HG02885 (cell line): Measurements from ENCODE around the gene PRR36.
"Not testable (repeated sequence)": the region's sequence is repeated elsewhere in the genome, so short reads cannot be mapped to it uniquely, and the experiment has no call there.

ENCODE experiments used
- ATAC-seq: cut with Tn5 transposase; IDR thresholded peaks from one replicate; pipeline ENCODE4 v1.9.1; 2021; ENCODE audit warnings: mild to moderate bottlenecking; ENCODE audit not compliant: unreplicated experiment, poor library complexity

The PRR36 gene

DNA sequence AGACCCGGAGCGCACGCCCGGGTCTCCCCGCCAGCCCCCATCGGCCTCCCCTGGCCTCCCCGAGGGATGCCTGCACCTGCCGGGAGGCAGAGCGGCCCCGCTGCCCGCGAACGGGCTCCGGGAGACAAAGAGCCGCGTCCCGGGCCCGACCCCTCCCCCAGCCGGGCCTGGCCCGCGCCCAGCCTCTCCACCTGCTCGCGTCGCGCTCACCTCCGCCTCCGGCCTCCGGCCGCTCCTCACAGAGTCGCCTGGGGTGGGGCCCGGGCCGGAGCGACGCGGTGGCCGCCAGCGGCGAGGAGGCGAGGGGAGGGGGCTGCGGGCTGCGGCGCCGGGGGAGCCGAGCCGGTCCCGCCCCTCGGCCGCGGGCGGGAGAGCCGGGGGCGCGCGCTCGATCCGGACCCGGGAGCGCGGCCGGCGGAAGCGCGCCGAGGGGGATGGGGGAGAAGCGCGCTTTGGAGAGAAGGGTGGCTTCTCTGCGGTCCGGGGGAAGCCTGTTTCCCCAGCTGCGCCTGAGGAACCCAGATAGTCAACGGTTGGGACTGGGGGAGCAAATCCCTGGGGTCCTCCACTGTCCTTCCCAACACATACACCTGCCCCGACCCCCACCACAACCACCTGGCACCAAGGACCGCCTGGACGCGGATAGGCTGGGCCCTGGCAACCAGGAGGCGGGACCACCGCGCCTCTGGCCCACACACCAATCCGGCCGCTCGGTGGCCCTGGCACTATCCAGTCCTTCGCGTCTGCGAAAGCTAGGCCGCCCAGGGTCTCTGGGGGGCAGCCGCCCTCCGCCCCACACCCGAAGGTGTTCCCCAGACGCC lies at the start of gene PRR36:
PRR36 (minus strand) TSS at position 315 of the 821 bp plus-strand sequence. CDS start 701 bp downstream, outside the sequence.
- ATAC-seq: no peak

DNA sequence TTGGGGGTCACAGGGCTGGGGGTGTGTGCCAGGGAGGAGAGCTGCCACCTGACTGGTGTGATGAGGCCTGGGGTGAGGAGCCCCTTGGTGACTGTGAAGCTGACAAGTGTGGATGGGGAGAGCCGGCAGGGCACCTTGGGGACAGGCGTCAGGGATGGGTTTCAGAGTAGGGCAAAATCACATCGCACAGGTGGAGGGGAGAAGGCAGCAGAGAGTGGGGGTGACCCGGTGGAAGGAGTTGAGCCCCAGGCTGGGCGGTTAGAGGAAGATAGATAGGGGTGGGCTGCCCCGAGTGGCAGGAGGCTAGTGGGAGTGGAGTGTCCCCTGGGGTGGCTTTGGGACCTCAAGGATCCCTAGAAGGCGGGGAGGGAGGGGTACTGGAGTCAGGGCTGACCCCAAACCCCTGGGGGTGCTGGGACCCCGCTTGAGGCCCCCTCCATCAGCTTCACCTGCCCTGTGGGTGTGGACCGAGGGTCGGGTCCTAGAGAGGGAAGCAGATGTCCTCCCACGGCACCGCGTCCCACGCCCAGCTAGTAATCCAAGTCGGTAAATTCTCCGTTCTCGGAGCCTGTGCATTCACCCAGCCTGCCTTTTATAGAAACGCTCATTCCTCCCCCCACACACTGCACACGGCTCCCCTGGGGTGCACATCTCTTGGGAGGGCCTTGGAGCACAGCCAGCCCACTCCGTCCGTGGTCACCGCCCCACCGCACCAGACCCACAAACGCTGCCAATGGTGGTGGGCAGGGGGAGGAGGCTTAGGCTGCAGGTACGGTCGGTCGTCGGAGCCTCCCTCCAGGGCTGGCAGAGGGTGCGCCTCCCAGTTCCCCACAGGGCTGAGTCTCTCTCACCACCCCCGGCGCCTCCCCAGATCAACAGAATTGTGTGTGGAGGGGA lies 49.4 kb upstream of the PRR36 start:
- ATAC-seq: no peak

DNA sequence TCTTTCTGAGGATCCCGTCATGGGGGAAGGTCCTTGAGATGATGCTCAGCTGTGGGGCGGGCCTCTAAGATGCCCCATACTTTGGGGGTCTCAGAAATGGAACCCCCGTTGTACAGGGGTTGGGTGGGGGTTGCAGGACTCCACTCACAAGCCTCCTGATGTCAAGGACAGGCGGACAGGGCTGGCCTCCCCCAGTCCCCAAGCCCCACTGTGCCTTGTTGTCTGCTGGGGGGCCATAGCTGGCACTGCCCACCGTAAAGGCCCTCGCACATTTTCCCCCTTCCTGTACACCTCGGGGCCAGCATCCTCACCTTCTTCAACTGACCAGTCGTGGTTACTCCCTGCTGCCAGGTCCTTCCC lies 48.6 kb upstream of the PRR36 start:
- no peak for ATAC-seq

- no peak for ATAC-seq
These were observed 48.0 kb upstream of the PRR36 start for GRCh38 chr19:7921967-7922835.

GRCh38 chr19:7921302-7921966 lies 47.2 kb upstream of the PRR36 start:
- ATAC-seq: no peak

- ATAC-seq: peak; percentile 54
These were observed 46.5 kb upstream of the PRR36 start for GRCh38 chr19:7920519-7921301.

- ATAC-seq: peak; percentile 59
These were observed 45.7 kb upstream of the PRR36 start, which contains the start of gene SNAPC2 for GRCh38 chr19:7919610-7920518. Gene SNAPC2, plus strand, starts transcription at chr19:7920338. Its CDS starts 29 bp downstream, at chr19:7920367.

DNA sequence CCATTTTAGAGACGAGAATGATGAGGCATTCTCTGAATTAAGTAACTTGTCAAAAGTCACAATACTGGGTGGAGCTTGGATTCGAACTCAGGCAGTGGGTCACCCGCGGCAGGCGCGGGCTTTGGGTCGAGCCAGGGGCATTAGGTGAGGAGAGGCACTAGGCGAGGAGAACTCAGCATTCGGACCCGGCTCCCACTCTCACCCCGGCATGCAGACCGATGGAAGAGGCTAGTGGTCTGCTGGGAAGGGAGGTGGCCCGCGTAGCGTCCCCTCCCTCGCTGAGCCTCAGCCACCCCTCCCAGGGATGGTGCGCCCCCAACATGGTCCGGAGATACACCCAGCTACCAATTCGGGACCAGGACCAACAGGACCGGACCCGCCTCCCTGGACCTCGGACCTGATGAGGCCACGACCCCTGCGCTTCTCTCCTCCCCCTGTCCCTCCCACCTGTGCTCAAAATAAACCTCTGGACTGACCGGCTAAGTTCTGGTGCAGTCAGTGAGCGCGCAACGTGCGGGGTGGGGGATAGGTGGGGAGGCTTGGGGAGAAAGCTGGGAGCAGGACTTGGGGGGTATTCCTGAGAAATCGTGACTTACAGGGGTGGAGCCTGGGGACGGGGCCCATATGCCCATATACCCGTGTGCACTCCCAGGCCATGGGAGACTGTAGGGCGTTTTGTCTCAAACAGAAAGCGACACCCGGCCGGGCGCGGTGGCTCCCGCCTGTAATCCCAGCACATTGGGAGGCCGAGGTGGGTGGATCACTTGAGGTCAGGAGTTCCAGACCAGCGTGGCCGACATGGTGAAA lies 44.6 kb upstream of the PRR36 start:
- no peak for ATAC-seq

DNA sequence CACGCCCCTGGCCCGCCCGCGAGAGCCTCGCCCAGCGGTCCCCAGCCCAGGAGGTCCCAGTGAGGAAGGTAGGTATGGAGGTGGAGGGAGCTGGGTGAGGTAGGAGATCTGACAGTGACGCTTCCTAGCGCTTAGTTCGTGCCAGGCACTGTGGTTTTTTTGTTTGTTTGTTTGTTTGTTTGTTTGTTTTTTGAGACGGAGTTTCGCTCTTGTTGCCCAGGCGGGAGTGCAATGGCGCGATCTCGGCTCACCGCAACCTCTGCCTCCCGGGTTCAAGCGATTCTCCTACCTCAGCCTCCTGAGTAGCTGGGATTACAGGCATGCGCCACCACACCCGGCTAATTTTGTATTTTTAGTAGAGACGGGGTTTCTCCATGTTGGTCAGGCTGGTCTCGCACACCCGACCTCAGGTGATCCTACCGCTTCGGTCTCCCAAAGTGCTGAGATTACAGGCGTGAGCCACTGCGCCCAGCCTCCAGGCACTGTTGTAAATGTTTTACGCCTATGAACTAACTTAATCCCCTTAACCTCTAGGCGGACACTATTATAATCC lies 43.9 kb upstream of the PRR36 start:
- ATAC-seq: not testable (repeated sequence)

DNA sequence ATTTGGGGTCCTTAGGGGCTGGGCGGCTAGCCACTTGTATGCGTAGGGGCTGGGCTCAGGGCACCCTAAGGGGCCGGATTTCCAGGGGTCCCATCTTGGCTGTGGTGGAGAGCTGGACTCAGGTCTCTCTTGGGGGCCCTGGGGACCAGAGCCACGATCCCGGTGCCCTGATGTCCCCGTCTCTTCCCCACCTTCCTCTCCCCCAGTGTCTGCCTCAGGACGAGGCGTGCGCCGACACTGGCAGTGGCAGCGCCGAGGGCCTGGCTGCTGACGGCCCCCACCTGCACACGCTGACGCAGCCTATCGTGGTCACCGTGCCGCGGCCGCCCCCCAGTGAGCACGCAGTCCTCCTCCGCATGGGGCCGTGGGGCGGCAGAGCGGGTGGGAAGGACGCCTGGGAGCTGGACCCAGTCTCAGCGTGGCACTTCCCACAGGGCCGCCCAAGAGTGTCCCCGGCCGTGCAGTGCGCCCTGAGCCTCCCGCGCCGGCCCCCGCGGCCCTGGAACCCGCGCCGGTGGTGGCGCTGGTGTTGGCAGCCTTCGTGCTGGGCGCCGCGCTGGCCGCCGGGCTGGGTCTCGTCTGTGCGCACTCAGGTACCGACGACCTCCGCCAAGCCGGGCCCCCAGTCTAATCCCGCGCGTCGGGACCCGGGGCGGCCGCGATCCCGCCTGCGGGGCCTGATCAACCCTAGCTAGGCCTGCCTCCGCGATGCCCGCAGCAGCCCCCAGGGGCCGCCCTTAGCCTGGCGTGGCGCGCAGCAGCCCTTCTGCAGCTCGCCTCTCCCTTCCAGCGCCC lies 43.3 kb upstream of the PRR36 start:
- ATAC-seq: no peak

GRCh38 chr19:7916955-7917266 lies 42.7 kb upstream of the PRR36 start:
- no peak for ATAC-seq

- no peak for ATAC-seq
These were observed 42.1 kb upstream of the PRR36 start for GRCh38 chr19:7916103-7916954.

DNA sequence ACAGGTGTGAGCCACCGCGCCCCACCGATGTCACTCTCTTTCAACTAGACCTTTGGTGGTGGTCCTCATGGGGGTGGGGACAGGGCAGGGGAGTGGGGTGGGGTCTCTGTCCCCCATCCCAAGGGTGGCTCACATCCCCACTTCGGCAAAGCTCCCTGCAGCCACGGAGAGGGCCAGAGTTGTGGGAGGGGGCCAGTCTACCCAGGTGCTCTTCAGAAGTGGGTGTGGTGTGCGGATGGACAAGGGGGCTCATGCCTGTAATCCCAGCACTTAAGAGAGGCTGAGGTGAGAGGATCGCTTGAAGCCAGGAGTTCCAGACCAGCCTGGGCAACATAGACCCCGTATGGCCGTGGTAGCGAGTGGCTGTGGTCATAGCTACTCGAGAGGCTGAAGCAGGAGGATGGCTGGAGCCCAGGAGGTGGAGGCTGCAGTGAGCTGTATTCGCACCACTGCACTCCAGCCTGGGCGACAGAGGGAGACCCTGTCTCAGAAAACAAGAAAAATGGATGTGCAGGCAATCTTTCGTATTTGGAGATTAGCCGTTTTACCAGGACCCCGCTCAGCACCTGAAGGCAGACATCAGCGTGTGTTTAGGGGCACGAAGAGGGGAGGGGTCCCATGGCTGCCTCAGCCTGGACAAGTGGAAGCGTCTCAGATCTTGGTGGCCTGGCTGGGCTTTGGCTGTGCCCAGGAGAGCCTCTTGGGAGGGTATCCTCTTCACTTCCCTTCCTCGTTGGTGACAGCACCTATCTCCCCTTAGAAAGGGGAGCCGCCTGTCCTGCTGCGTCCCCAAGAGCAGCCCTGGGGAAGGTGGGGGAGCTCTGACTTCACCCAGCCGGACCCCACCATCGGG lies 41.3 kb upstream of the PRR36 start:
- ATAC-seq: no peak

GRCh38 chr19:7914598-7915045 lies 40.4 kb upstream of the PRR36 start, which contains the start of gene TGFBR3L:
Gene TGFBR3L, plus strand, starts transcription at chr19:7914830.
- no peak for ATAC-seq
